Measurements from ENCODE around the gene BORCS5. TPM values are rescaled to one million over a fixed set of nuclear protein-coding genes. Genes with fewer than 3 reads are reported as not detected.
A peak's percentile ranks its signal among the peaks of the same experiment; 100 is the strongest.

Gene BORCS5
- total RNA-seq, 1 donor from 2014 or later = 3.7 TPM

DNA sequence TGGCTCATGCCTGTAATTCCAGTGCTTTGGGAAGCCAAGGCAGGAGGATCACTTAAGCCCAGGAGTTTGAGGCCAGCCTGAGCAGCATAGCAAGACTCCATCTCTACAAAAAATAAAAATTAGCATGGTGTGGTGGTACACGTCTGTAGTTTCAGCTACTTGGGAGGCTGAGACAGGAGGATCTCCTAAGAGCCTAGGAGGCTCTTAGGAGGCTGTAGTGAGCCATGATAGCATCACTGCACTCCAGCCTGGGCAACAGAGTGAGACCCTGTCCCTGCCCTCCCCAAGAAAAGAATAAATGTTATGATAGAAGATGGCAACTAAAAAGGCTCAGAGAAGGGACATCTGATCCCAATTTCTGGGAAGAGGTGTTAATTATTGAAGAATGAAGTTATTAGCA, 3.6 kb upstream of the BORCS5 start:
- no peak for DNase-seq (ENCODE audit: low read depth in 2 of 2)

GRCh38 chr12:12353807-12354206, 3.1 kb upstream of the BORCS5 start:
- no peak for DNase-seq (ENCODE audit: low read depth in 2 of 2)

GRCh38 chr12:12356467-12356895, 397 bp upstream of the BORCS5 start:
- no peak for DNase-seq (ENCODE audit: low read depth in 2 of 2)

DNA sequence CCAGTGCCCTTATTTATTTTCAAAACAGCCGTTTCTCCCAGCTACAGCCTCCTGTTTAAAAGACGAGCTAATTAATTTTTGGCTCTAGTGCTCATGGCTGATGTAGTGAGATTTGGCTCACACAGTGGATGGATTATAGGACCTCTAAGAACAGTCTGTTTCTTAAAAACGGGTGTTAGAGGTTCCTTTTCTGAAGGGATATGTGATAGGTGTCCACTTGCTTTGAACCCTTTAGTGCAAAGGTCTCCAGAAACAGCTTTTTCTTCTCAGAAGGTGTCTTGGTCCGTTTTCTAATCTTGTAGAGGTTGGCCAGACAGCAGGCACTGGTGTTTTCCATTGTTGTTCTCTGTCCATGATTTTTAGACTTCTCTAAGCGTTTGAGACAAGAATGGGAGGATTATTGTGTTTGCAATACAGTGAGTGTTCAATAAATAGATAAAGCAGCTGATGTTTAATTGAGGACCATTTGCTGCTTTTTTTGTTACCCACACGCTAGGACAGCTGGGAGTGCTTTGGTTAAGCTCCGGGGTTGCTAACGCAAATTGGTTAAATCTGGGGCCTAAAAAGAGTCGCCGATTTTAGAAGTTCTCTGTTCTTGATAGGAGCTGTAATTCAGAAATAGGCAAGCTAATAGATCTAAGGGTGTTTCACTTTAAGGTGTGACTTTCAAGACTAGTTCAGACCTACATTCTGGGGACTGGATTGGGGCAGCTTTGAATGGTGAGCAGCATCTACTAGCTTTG, 1.0 kb downstream of the BORCS5 start:
- no peak for DNase-seq (ENCODE audit: low read depth in 2 of 2)

DNA sequence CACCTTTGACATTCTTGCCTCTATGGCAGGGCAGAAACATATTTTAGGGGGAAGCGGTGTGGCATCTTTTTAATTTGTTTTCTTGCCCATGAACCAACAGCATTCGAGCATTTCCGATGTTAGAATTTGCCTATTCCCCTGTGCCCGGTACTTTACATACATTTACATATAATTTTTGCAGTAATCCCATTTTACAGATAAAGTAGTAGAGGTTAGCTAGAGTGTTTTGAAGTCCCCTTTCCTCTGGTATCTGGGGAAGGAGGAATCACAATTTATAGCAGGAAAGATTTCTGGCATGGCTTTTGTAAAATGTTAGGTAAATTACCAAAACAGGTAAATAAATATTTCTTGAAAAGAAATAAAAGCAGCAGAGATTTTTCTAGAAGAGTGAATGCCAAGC, 1.6 kb downstream of the BORCS5 start:
- DNase-seq (ENCODE audit: low read depth in 2 of 2) = no peak

GRCh38 chr12:12364787-12365445, 8.0 kb downstream of the BORCS5 start:
- no peak for DNase-seq (ENCODE audit: low read depth in 2 of 2)

- no peak for DNase-seq (ENCODE audit: low read depth in 2 of 2)
Measured at GRCh38 chr12:12365446-12365802, 8.5 kb downstream of the BORCS5 start.

DNA sequence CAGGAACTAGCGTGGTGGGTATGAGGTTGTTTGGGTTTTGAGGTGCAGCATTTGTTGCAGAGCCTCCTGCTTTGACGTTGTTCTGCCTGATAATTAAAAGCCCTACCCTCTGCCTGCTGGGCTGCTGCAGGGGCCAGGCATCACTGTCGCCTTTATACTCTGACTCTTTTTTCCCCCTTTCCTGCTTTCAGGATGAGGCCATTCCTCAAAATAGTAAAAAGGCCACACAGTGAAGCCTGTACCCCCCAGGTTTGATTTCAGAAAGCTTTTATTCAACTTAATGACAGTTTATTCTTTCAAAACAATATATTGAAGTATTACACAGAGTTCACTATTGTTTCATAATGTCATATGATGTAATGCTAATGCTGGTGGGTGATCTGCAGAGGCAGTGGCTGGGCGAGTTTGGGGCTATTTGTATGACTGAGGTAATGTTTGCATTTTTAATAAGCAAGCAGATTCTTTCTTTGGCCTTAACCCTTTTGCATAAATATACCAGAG, 9.1 kb downstream of the BORCS5 start:
- DNase-seq (ENCODE audit: low read depth in 2 of 2) = no peak

GRCh38 chr12:12366701-12367481, 10.0 kb downstream of the BORCS5 start:
- no peak for DNase-seq (ENCODE audit: low read depth in 2 of 2)

GRCh38 chr12:12367482-12367998, 10.7 kb downstream of the BORCS5 start:
- no peak for DNase-seq (ENCODE audit: low read depth in 2 of 2)

GRCh38 chr12:12372946-12373722, 16.3 kb downstream of the BORCS5 start:
- DNase-seq (ENCODE audit: low read depth in 2 of 2) = no peak

DNA sequence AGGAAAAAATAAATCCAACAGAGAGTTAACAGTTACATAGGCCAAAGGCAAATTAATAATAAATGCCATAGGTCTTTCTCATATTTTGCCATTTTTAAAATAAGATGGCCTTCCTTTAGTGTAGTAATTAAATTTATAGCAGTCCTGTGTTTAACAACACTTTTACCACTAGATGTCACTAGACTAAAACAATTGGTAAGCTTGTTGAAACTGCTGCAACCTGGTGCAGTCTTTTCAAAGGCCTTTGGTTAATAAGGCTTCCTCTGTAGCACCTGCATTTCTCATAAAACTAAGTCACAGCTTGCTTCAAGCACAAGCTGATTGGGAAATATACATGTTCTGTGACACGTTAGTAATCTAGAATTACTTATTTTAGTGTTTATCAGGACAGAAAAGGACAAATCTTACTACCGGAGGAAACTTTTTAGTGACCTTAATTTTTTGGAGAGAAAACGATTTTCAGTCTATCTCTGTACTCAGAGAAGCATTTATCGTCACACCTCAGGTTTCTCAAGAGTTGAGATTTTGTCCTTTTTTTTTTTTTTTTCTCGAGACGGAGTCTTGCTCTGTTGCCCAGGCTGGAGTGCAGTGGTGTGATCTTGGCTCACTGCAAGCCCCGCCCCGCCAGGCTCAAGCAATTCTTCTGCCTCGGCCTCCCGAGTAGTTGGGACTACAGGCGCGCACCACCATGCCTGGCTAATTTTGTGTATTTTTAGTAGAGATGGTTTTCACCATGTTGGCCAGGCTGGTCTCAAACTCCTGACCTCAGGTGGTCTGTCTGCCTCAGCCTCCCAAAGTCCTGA, 20.0 kb downstream of the BORCS5 start:
- DNase-seq (ENCODE audit: low read depth in 2 of 2) = peak; percentile 81 to 84

GRCh38 chr12:12378616-12379015, 21.7 kb downstream of the BORCS5 start:
- no peak for DNase-seq (ENCODE audit: low read depth in 2 of 2)

DNA sequence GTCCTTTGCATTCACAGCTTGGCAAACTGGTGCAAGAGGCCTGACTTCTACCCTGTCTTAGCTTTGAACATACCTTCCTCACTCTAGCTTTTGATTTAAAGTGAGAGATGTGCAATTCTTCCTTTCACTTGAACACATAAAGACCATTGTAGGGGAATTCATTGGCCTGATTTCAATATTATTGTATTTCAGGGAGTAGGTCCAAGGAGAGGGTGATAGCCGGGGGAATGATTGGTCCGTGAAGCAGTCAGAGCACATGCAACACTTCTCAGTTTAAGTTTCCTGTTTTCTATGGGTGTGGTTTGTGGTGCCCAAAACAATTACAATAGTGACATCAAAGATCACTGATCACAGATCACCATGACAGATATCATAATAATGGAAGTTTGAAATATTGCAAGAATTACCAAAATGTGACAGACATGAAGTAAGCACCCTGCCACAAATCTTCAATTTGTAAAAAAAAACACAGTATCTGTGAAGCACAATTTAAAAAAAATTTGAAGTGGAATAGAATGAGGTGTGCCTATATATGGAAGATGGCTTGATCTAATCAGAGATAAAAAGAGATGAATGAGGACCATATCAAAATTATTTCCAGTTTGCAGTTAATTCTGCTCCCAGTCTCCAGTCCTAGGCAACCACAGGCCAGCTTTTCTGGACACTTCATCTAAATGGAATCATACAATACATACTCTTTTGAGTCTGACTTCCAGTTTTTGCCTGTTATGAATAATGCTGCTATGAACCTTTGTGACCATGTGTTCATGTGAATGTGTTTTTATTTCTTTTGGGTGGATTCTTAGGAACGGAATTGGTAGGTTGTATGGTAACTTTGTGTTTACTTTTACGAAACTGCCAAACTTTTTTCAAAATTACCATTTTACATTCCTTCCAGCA, 23.2 kb downstream of the BORCS5 start:
- DNase-seq (ENCODE audit: low read depth in 2 of 2) = no peak

DNA sequence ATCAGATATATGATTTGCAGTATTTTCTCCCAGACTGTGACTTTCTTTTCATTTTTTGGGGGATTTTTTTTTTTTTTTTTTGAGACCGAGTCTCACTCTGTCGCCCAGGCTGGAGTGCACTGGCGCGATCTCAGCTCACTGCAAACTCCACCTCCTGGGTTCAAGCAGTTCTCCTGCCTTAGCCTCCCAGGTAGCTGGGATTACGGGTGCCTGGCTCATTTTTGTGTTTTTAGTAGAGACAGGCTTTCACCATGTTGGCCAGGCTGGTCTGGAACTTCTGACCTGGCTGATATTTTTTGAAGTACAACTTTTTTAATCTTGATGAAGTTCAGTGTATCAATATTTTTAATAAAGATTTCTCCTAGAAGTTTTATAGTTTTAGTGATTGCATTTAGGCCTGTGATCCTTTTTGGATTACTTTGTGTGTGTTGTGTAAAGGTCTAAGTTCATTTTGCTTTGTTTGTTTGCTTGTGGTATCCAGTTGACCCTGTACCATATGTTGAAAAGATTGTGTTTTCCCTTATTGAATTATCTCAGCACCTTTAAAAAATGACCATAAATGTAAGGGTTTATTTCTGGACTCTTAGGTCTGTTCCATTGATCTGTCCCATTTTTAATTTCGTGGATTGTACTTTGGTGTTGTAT, 24.2 kb downstream of the BORCS5 start:
- DNase-seq (ENCODE audit: low read depth in 2 of 2) = no peak

DNA sequence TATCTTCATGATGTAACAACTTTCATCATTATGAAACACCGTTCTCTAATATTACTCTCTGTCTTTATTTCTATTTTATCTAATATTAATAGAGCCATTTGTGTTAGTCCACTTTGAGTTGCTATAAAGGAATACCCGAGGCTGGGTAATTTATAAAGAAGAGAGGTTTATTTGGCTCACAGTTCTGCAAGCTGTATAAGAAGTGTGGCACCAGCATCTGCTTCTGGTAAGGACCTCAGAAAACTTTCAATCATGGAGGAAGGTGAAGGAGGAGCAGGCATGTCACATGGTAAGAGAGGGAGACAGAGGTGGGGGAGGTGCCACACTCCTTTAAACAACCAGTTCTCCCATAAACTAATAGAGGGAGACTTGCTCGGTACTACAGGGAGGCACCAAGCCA, 25.1 kb downstream of the BORCS5 start:
- DNase-seq (ENCODE audit: low read depth in 2 of 2) = no peak

DNA sequence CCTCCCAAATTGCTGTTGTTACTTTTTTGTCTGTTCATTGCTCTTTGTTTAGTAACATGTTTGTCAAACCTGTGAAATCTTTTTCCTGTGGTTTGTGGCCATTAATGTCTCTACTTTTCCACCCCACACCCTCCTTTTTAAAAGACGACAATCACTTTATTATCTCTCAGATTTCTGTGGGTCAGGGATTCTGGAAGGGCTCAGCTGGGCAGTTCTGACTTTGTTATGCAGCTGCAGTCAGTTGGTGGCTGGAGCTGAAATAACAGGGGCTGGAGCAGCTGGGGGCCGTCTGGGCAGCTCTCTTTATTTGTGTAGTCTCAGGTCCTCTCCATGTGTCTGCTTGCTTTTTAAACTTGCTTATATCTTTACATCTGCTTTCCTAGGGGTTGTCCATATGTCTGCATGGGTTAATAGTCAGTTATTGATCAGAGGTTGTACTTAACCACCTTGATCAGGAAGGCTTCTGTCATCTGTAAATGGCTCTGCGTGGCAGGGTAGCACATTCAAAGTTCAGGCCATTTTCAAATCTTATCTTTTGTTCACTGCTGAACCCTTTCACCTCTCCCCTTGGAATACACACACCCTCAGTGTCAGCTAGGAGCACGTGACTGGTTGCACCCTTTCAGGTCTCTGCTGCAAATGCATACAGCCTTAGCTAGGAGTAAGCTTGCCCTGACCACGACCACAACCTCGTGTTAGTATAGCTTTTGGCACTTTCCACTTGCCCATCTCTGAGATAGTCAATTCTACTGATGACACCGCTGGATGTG, 27.9 kb downstream of the BORCS5 start:
- peak in 1 of 2 donors; percentile 16 for DNase-seq (ENCODE audit: low read depth in 2 of 2)

DNA sequence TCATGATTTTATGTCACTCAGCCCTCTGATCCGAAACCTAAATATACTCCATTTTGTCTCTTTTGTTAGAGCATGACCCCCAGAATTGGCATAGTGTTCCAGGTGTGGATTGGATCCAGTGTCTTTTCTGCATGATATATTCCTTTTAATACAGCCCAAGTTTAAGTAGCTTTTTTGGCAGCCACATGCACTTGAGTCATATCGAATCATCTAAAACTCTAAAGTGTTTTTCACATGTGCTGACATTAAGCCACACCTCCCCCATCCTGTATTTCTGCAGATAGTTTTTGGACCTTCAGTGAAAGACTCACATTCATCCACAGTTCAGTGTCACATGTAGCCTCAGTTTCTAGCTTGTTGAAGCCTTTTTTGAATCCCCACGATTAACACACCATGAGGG, 30.6 kb downstream of the BORCS5 start:
- peak in 1 of 2 donors; percentile 36 for DNase-seq (ENCODE audit: low read depth in 2 of 2)

Data from dermis microvascular lymphatic vessel endothelial cell (primary cell).